GM19025 (cell line): ENCODE results near the gene KCNMA1.

Experiments
- ATAC-seq: cut with Tn5 transposase; IDR thresholded peaks from one replicate; pipeline ENCODE4 v1.9.1; 2021; ENCODE audit warnings: mild to moderate bottlenecking, low read depth, moderate library complexity; ENCODE audit not compliant: unreplicated experiment

KCNMA1 gene

DNA sequence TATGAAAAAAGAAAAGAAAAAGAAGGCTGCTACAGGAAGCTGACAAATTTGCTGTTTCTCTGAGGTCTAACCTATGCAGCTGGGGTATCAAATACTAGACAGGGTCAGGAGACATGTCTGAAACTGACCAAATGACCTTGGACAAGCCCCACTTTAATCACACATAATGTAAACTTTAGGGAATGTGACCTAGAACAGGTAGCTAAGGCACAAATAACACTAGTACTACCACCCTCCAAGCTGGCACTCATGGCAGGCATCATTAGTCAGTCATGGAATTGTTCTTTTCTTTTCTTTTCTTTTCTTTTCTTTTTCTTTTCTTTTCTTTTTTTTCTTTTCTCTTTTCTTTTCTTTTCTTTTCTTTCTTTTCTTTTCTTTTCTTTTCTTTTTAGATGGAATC is 250.4 kb downstream of the KCNMA1 start:
- no peak for ATAC-seq

DNA sequence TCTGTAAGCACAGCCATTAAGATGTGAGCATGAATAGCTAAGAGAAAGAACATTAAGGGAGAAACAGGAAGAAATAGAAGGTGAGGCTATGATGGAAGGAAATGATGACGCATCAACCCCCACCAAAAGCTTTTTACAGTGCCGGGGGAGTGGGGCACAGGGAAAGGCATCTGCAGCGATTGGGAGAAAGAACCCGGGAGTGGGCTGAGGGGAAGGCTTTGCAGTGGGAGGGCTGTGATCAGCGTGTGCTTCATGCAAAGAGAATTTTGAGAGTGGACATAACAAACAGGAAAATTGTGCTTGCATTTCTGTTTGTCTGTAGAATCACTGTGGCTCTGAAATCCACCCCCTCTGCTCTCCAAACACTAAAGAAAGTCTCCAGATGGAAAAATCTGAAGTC is 250.8 kb downstream of the KCNMA1 start:
- no peak for ATAC-seq

DNA sequence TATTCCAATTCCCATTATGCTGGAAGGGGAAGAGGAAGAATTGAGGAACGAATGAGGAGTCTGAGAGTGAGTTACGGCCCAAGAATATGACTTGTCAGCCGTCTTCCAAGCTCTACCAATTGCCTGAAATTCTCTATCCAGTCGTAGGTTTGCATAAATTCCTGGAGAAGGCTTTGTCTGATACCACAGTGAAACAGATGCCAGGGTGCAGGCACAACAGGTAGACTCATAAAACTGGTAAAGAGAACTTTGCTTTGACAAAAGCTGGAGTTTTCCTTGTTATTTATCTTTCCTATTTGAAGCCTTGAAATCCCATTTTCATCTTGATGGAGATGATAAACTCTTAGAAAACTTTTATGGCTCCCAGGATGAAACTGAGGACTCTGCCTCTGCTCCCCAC is 251.2 kb downstream of the KCNMA1 start:
- no peak for ATAC-seq

DNA sequence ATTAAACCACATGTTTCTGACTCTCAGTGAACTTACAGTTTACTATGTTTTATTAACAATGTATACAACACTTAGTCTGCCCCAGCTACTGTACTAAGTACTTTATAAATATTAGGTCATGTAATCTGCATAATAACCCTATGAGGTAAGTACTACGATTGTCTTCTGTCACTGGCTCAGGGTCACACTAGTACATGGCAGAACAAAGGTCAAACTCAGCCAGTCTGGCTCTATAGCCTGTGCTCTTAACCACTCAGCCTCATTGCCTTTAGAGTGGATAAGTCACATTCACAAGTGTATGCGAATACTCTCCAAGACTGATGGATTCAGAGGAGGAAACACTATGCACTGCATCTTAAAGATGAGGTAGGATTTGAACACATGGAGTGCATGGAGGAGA is 252.3 kb downstream of the KCNMA1 start:
- no peak for ATAC-seq

DNA sequence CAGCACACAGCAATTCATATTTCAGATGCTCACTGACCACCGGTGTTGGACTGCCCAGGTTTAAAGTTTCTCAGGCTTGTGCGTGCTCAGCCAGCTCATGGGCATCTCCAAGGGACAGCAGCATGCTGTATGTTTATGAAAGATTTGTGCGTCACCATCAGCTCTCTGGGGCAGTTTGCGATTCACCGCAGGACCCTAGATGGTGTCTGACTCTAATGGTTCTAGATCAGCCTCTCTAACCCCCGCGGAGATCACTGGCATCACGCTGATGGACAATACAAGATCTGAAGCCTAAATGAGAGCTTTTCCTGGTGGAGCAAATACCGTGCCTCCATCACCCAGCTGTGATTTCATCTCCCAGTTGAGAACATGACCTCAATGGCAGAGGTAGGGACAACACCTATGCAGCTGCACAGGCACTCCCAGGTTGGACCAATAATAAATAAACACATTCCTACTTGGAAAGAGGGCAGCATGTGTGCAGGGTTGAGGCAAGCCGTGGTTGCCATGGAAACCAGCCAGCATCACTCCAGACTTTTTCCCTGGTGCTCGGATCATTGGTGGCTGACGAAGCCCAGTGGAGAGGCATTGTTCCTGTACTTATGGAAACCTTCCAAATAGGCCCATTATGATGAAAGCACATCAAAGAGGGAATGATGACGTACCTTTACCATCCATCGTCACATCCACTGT is 253.6 kb downstream of the KCNMA1 start:
- no peak for ATAC-seq

DNA sequence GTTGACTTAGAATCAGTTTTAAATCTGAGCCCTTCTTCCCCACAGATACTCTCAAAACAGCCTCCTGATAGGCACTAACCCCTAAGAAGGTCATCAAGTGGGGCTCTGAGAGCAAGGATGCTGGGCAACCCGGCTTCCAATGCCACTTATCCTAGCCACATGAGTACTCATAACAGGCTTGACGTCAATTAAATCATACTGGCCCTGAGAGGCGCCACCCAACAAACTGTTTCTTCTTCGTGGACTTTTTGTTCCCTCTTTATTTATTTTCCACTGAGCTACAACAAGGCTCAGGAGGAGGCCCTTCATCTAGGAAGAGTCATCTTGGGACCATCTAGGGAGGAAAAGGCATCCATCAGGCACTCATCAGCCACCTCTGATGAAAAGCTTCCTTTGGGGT is 255.9 kb downstream of the KCNMA1 start:
- no peak for ATAC-seq

DNA sequence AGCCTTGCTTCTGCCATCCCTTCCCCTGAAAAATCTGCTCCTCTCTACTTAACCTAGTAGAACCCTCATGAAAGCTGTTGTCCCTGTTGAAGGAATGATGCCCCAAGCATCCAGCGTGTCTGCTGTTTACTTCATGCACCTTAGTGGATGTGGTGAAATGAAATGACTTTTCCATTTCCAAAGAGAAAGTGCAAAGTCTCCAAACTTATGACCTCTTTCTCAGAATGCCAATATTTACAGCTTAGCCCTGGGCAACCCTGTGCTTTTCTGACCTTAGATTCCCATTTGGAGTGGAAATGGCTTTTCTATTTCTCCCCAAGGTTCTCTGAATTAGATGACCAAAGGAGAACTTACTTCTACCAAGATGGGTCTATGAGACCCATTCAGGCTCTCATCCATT is 256.9 kb downstream of the KCNMA1 start:
- ATAC-seq: no peak

DNA sequence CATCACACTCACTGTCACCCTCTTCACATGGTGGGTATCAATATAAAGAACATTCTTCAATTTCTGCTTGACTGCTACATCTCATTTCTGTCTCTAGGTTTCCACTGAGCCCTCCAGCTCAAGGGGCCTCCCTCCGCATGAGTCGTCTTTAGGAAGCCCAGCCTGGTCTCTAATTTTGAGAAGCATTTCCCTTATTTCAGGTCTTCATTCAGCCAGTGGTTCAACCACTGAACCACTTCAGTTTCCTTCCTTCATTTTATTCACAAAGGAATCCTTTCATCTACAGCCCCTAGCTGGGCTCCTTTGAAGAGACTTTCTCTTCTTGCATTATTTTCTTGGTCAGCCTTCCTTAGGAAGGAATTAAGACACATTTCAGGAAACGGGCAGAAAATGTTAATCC is 257.4 kb downstream of the KCNMA1 start:
- no peak for ATAC-seq

DNA sequence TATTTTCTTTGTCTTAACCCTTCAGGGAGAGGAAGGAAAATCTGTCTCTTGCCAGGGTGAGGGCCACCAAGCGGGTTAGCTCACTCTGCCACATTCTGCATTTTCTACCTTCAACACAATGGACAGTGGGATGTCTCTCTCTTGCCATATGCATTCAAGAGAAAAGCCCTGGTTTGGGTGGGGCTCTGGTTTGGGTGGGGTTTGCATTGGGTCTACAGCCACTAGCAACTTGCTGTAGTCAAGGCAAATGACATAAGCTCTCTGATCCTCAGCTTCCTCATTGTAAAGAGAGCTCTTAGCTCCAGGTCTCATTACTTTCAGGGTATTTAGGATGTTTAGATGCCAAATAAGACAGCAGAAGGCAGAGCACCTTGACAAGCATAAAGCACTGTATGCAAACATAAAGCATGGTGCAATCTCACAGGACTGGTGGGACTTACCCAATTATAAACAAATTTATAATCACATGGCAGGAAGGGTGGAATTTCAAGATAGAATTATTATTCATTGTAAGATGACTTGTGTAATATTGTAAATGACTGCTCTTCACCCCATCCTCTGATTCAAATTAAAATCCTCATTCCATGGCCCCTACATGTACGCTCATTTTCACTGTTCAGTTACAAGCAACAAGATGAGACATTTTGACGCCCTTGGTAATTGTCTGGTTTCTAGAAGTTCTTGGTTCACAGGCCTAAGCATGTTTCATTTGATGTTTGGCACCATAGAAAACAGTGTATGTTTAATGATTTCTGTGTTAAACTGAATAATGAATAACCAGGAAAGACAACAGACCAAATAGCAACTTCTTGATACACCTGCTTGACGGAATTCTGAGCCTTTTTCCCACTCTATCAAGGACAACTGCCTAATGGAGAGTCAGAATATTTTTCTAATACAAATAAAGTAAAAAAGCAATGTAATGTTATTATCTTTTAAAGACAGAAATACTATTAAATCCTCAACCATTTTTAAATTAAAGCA is 258.9 kb downstream of the KCNMA1 start:
- no peak for ATAC-seq

DNA sequence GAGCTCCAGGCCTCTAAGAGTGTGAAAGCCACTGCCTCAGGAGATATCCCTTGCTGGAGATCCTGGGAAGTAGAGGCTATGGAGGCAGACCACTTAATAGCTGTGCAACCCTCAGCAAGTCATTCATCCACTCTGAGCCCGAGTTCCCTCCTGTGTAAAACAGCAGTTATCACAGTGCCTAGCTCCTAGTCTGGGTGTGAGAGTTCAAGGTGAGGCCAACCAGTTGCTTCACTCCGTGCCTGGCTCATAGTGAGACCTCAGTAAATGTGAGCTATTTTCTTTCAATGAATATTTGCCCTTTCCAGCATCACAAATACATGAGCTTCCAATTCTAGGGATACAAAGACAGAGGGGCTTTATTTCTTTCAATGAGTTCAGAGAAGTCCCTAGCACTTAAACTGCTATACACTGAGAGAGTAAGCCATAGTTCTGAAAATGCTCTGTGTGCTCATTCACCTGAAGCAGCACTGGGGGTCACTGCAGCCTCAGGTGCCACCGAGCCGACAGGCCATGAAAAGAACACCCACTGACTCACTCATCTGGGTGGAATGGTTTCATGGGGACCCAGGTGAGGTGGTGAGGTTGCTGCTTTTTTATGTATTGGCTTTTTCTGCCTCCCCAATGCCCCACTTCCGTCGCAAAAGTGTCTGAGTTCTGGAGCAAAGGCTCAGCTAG is 259.8 kb downstream of the KCNMA1 start:
- ATAC-seq: no peak

DNA sequence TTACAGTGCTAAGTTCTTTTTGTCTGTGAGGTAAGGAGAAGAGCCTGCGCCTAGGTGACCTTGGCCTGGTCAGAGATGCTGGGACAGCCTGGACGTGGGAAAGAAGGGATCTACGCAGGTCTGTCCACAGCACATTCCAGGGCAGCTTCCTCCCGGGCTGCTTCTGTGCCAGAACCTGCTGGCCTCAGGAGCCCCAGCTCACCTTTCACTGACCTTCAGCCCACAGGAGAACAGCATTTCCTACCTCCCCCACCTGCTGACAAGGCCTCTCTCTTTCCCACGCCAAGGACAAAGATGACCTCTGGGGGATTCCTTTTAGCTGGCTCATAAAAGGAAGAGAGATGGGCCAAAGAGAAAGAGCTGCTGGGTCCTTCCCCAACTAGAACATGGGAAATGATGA is 260.6 kb downstream of the KCNMA1 start:
- no peak for ATAC-seq

DNA sequence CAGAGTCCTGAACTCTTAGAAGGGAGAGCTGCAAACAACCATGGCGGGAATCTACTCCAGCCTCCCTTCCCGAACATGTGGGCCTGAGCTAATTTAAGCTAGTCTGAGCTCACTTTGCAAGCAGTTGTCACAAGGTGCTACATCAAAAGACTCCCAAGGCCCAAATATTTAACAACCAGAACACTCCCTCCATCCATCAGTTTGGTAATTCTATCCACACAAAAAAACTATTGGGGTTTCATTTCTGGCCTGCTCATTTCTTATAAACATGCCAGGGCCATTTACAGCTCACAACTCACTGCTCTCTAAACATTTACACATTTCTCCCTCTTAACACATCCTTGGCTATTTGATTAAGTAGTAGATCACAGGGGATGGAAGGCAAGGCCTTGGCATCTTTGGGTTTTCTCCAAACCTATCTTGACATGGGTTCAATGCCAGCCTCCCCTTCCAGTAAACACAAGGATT is 263.4 kb downstream of the KCNMA1 start:
- ATAC-seq: no peak

DNA sequence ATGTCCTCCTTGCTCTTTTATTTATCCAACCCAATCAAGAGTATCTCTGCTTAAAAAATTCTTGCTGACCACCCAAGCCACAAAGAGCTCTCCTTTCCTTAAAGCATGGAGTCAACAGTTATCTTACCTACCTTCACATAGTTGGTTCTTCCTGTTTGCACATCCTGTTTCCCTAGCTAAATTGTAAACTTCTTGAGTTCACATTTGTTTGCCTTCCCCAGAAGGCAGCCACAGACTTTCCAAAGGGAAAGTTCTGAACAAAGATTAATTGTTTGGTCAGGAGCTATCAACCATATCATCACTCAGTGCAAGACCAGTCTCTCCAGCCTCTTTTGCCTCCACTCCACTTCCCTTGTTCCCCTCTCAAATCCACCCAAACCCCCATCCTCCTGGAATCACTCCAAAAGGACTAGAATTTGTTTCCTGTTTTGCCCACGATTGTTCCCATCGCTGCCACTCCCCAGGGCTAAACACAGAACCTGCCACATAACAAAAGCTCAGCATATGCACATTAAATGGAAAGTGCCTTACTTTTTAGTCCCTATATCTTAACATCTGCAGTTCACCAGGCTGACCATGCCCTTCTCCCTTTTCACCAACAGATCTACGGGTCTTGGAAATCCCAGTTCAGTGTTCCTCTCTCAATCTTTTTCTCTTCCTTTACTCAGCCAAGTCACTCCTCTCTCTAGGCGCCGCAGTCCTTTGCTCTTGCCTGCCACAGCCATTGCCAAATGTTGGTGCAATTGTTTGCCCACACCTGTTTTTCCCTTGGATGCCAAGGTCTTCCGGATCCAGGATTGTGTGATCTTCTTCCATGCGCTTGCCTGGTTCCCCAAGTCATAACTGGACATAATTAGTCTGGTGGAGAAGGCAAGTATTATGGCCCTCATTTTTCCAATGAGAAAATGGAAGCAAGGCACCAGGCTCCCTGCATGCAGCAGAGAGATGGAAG is 265.5 kb downstream of the KCNMA1 start:
- ATAC-seq: no peak

DNA sequence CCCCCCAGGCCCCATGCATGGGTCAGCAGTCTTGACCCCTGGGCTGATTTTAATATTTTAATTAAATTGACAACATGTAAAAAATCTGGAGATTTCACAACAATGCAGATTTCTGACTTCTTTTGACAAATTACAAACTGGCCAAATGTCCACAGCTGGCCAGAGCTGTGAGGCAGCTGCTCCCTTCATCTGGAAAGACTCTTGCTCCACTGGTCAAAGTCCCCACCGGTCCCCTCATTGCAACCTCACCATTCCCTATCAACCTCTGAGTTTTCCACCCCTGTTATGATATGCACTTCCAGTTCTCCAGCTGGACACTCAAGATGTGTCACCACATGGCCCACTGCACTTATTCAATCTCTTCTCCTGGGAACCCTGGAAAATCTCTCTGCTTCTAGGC is 266.2 kb downstream of the KCNMA1 start:
- no peak for ATAC-seq

DNA sequence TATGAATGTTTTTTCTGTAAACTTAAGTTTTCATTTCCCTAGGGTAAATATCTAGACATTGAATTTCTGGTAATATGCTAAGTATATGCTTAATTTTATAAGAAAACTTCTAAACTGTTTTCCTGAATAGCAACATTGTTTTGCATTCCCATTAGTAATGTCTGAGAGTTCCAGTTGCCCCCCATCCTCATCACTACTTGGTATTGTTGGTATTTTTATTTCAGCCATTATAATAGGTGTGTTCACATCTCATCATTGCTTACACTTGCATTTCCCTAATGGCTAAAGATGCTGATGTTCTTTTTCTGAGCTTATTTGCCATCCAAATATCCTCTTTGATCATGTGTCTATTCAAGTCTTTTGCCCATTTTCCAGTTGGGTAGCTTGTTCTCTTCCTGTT is 269.6 kb downstream of the KCNMA1 start:
- no peak for ATAC-seq

DNA sequence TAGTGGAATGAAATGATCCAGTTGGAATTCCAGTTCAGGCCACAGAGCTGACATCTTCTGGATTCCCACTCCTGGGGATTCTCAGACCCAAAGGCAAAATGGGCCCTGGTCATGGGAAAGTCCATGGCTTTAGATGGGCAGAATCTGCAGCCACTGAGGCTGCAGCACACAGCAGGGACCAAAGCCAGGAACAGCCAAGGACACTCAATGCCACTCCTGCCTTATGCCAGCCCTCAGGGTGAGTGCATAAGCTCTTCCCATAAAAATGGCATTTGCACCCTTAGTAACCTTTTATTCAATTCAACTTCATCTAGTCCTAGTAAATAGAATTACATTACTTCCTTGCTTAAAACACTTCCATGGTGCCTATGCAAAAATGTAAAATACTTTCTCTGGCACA is 274.4 kb downstream of the KCNMA1 start:
- ATAC-seq: no peak

DNA sequence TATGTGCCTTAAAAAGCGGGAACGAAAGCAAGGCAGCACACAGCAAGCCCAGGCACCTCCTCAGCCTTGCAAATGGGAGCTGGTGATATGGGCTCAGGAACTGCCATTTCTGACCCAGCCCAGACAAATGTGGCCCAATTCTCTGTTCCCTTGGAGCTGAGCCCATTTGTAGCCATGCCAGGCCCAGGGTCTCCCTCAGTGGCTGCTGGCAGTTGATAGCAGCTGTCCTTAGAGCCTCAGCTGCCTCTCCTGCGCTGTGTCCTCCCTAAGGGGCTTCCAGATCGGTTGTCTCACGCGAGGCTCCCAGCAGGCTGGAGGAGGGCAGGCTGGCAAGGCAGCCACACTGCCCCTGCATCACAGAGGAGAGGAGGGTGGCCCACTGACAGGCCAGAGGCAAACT is 275.8 kb downstream of the KCNMA1 start:
- ATAC-seq: no peak

DNA sequence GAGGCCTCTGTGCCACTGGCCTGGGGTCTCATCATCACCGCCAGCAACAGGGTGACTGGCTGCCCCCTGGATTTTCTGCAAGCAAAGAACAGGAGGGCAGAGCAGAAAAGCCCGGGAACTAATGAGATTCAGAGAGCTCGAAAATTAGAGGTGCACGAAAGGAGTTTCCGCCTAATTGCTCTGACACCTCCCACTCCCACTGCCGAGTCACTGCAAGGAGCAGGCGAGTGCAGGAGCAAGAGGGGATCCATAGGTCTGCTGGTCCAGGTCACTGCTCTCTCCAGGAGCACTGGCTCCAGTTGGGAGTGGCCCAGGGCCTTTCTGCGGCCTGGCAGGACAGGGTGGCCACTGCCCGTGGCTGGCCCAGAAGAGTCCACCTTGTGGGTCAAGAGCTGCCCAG is 276.2 kb downstream of the KCNMA1 start:
- ATAC-seq: no peak

DNA sequence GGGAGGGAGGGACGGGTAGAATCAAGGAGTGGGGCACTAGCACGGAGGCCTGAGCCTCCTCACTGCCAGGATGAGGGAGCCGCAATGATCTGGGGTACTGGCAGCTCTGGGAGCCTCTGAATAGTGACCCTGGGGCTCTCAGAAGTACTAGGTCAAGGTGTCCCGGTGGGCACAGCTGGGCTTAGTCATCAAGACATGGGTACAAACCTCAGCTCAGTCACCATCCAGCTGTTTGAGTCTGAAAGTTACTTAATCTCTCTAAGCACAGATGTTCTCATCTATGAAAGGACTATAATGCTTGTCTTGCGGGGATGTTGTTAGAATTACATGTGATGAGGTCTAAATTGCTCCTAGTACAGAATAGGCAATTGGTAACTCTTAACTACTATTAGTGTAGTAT is 276.8 kb downstream of the KCNMA1 start:
- no peak for ATAC-seq

DNA sequence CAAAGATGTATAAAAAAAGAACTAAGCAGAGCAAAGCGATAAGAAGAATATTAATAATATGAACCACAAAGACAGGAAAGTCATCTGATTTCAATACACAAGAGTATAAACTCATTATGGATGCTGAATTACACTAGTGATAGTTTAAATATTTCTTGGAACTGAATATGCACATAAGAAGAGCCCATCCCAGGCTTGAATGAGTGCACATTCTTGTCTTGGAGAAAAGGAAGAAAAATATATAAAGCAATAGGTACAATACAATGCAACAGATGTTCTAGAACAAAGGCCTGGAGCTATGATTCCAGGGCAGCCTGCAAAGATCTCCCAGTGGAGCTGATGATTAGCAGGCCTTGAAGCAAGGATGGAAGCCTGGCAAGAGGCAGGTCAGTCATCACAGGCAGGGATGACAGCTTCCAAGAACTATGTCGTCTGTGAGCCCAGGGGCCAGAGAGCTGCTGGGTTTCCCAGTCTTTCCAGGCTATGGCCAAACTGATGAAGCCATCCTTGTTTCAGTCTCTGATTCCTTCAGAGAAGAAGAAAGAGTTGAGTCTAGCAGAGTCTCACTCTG is 277.6 kb downstream of the KCNMA1 start:
- no peak for ATAC-seq
